Dermis blood vessel endothelial cell (primary cell): Measurements from ENCODE around the gene FAM217A. TPM values are rescaled to one million over a fixed set of nuclear protein-coding genes. Genes with fewer than 3 reads are reported as not detected.

Experiments used
- DNase-seq: peaks from one replicate; pipeline ENCODE4 v3.0.0; 2010
- total RNA-seq: library from RNA; depleted of rRNA; stranded (reverse); fragments of >200 nt; gene quantifications from 2 replicates; pipeline ENCODE4 v1.2.3, GENCODE V29; 2014

Gene FAM217A
- total RNA-seq, 1 donor from 2014 or later, result not detected

GRCh38 chr6:4084444-4085331, 5.8 kb upstream of the FAM217A start:
- no peak for DNase-seq

- DNase-seq, result no peak
These were observed 4.3 kb downstream of the FAM217A start for GRCh38 chr6:4074478-4075235.

GRCh38 chr6:4071330-4071729, 7.6 kb downstream of the FAM217A start:
- no peak for DNase-seq

- DNase-seq, result no peak
These were observed 9.7 kb downstream of the FAM217A start for GRCh38 chr6:4069199-4069598.

- DNase-seq, result no peak
These were observed 11.3 kb downstream of the FAM217A start for GRCh38 chr6:4067673-4068072.

- DNase-seq, result no peak
These were observed 12.7 kb downstream of the FAM217A start for GRCh38 chr6:4066029-4066755.

GRCh38 chr6:4059115-4059777, 19.7 kb downstream of the FAM217A start:
- DNase-seq, result peak; percentile 85

GRCh38 chr6:4057036-4057435, 21.9 kb downstream of the FAM217A start:
- no peak for DNase-seq

GRCh38 chr6:4055420-4056041, 23.4 kb downstream of the FAM217A start:
- DNase-seq, result peak; percentile 90

- peak; percentile 75 for DNase-seq
These were observed 29.7 kb downstream of the FAM217A start for GRCh38 chr6:4049246-4049645.

GRCh38 chr6:4041480-4041879, 37.5 kb downstream of the FAM217A start:
- peak; percentile 43 for DNase-seq

GRCh38 chr6:4039348-4039747, 39.6 kb downstream of the FAM217A start:
- no peak for DNase-seq

- DNase-seq, result no peak
These were observed 42.4 kb downstream of the FAM217A start for GRCh38 chr6:4036581-4036980.

- no peak for DNase-seq
These were observed 46.5 kb downstream of the FAM217A start for GRCh38 chr6:4032475-4032874.

GRCh38 chr6:4031442-4031841, 47.5 kb downstream of the FAM217A start:
- no peak for DNase-seq

- DNase-seq, result no peak
These were observed 48.3 kb downstream of the FAM217A start for GRCh38 chr6:4030669-4031068.

- DNase-seq, result no peak
These were observed 49.2 kb downstream of the FAM217A start for GRCh38 chr6:4029687-4030086.

GRCh38 chr6:4028051-4028450, 50.9 kb downstream of the FAM217A start:
- no peak for DNase-seq

- no peak for DNase-seq
These were observed 53.3 kb downstream of the FAM217A start for GRCh38 chr6:4025681-4026080.

GRCh38 chr6:4023240-4023639, 55.7 kb downstream of the FAM217A start:
- DNase-seq, result no peak

- DNase-seq, result peak; percentile 32
These were observed 56.9 kb downstream of the FAM217A start for GRCh38 chr6:4021854-4022695.
